PFSK-1 (cell line): Measurements from ENCODE around the gene FKBP10.
A peak's percentile ranks its signal among the peaks of the same experiment; 100 is the strongest.

ENCODE experiments used
- POLR2AphosphoS5 ChIP-seq: IDR thresholded peaks from 2 replicates; pipeline ENCODE4 v1.6.1; 2012; ENCODE audit warnings: low read depth, mild to moderate bottlenecking, control low read depth, low read length, moderate library complexity
- SIN3A ChIP-seq: IDR thresholded peaks from 2 replicates; pipeline ENCODE4 v1.6.1; 2012; ENCODE audit warnings: mild to moderate bottlenecking, low read length, moderate library complexity, borderline replicate concordance; ENCODE audit not compliant: insufficient read depth
- TAF1 ChIP-seq: IDR thresholded peaks from 2 replicates; pipeline ENCODE4 v1.6.1; 2012; ENCODE audit warnings: low read length, control low read depth, borderline replicate concordance; ENCODE audit not compliant: insufficient read depth
- TF ChIP-seq, protein P1 (sequence below), 2 experiments: IDR thresholded peaks; 2 replicates each; pipeline versions ENCODE4 v1.6.1 to v1.8.0; 2011 to 2012; ENCODE audit warnings: low read depth in 2 of 2, low read length in 2 of 2, control low read depth in 1 of 2, inconsistent platforms in 1 of 2, mild to moderate bottlenecking in 1 of 2, moderate library complexity in 1 of 2; ENCODE audit not compliant: insufficient read depth in 1 of 2

DNA sequence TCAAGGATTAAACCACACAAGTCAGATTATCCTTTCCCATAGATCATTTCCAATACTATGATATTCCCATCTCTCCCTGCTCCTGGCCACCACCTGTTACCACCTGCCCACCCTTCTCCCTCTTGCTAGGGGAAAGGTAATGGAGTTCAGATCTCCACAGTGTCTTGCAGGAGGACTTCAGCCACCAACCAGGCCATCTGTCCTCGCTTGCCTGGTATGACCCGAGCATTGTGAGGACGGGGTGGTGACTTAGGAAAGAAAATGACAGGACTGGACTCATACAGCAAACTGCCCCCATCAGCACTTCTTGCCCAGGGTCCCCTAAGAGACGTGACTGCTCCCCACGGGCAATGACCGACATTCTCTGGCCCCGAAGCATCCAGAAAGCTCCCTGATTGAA is 10.8 kb downstream of the FKBP10 start:
- TF ChIP-seq POLR2AphosphoS5 = peak; percentile 50; the same call in 1 of the 2 replicates
- TF ChIP-seq, protein P1, sequence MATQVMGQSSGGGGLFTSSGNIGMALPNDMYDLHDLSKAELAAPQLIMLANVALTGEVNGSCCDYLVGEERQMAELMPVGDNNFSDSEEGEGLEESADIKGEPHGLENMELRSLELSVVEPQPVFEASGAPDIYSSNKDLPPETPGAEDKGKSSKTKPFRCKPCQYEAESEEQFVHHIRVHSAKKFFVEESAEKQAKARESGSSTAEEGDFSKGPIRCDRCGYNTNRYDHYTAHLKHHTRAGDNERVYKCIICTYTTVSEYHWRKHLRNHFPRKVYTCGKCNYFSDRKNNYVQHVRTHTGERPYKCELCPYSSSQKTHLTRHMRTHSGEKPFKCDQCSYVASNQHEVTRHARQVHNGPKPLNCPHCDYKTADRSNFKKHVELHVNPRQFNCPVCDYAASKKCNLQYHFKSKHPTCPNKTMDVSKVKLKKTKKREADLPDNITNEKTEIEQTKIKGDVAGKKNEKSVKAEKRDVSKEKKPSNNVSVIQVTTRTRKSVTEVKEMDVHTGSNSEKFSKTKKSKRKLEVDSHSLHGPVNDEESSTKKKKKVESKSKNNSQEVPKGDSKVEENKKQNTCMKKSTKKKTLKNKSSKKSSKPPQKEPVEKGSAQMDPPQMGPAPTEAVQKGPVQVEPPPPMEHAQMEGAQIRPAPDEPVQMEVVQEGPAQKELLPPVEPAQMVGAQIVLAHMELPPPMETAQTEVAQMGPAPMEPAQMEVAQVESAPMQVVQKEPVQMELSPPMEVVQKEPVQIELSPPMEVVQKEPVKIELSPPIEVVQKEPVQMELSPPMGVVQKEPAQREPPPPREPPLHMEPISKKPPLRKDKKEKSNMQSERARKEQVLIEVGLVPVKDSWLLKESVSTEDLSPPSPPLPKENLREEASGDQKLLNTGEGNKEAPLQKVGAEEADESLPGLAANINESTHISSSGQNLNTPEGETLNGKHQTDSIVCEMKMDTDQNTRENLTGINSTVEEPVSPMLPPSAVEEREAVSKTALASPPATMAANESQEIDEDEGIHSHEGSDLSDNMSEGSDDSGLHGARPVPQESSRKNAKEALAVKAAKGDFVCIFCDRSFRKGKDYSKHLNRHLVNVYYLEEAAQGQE (IDR thresholded peaks at IDR 0.05; ENCODE audit: insufficient read depth in 1 of 2, low read depth in 2 of 2, low read length in 2 of 2) = no peak
- TF ChIP-seq TAF1 = no peak
- no peak for TF ChIP-seq SIN3A
